ENCODE data around the gene PXMP4.

GRCh38 chr20:33707668-33708067 is 12.4 kb downstream of the PXMP4 start:
- TF ChIP-seq TAF1 (IDR thresholded peaks at IDR 0.05; ENCODE audit: low read depth) = no peak
- TF ChIP-seq EP300 (IDR thresholded peaks at IDR 0.05; ENCODE audit: borderline replicate concordance) = no peak
